ENCODE data around the gene FETUB.
"Not testable (repeated sequence)": the region's sequence is repeated elsewhere in the genome, so short reads cannot be mapped to it uniquely, and the experiment has no call there.

Gene FETUB

DNA sequence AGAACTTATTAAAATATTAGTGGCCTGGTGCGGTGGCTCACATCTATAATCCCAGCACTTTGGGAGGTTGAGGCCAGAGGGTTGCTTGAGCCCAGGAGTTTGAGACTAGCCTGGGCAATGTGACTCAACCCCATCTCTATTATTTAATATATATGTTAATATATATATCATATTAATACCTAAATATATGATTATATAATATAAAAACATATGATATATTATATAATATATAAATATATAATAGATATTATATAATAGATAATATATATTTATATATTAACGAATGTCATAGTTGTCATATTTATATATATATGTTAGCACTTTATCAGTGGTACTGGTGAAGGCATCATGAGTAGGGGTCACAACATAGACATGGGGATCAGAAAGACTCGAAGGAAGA lies 30.9 kb downstream of the FETUB start:
- no peak for DNase-seq

DNA sequence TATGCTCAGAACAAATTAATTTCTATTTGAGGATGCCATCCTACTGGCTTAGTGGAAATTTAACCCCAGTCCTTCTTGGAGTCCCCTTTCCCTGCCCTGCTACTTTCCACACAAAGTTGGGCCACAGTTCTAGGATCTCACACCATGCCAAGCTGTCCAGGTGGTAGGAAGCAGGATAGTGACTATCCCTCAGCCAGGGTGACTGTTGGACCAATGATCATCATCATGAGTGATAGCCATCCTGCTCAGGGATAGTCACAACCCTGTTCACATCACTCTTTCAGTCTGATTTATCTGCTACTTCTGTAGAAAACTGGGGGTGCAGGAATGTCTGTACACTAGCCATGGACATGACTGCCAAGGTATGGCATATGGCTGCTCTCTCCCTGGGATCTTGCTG lies 38.4 kb downstream of the FETUB start:
- no peak for DNase-seq

DNA sequence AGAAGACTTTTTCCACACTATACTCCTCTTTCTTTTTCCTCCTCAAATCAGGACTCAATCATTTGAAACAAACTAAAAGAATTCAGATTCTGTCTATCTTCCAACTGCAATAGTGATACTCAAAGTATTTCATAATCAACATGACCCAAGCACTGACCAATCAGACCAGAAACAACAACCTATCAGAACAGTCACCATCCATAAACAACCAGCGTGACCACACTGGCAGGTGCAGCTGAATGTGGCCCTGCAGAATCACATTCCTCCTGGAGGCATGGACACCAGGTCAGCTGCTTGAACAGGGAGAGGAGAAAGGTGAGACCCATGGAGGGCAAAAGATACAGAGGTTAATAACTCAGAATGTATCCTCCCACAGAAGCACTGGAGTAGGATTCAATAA lies 39.0 kb downstream of the FETUB start:
- no peak for DNase-seq

DNA sequence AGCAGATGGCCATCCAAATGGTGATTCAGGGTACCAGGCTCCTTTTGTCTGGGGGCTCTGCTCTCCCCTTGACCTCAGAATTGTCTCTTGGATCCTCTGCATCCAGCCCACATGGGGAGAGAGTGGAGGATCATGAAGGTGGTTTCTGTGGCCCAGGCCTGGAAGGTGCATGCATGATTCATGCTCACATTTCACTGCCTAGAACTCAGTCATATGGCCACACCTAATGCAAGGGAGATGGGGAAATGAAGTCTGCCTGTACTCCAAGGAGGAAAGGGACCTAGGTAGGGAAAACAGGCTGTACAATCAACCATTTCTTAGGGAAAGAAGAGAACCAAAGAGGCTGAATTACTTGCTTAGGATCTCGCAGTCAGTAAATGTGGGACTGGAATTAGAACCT lies 40.7 kb downstream of the FETUB start:
- no peak for DNase-seq

DNA sequence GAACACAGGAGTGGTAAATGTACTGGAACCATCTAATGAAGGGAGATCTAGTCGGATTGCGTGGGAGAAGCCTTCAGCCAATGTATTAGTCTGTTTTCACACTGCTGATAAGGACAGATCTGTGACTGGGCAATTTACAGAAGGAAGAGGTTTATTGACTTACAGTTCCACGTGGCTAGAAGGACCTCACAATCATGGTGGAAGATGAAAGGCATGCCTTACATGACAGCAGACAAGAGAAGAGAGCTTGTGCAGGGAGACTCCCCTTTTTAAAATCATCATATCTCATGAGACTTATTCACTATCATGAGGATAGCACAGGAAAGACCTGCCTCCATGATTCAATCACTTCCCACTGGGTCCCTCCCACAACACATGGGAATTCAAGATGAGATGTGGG lies 42.6 kb downstream of the FETUB start:
- no peak for DNase-seq

DNA sequence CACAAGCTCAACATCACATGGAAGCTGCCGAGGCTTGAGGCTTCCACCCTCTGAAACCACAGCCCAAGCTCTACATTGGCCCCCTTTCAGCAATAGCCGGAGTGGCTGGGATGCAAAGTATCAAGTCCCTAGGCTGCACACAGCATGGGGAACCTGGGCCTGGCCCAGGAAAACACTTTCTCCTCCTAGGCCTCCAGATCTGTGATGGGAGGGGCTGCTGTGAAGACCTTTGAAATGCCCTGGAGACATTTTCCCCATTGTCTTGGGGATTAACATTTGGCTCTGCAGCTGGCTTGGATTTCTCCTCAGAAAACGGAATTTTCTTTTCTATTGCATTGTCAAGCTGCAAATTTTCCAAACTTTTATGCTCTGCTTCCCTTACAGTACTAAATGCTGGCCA lies 43.8 kb downstream of the FETUB start:
- DNase-seq, result no peak

DNA sequence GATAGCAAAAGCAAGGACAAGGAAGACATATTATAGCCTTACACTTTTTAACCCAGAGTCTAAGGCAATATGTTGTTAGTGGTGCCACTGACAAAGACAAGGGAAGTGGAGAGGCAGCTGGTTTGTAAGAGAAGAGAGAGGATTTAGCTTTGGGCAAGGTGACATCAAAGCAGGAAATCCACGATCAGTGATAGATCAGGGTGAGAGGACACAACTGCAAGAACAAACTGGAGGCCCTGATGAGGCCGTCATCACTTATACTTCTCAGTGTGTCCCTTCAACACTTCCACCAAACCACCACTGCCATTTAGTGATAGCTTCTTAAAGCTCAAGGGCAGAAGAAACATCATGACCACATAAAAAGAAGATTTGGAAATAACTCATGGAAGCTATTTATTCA lies 46.3 kb downstream of the FETUB start:
- DNase-seq, result not testable (repeated sequence)

DNA sequence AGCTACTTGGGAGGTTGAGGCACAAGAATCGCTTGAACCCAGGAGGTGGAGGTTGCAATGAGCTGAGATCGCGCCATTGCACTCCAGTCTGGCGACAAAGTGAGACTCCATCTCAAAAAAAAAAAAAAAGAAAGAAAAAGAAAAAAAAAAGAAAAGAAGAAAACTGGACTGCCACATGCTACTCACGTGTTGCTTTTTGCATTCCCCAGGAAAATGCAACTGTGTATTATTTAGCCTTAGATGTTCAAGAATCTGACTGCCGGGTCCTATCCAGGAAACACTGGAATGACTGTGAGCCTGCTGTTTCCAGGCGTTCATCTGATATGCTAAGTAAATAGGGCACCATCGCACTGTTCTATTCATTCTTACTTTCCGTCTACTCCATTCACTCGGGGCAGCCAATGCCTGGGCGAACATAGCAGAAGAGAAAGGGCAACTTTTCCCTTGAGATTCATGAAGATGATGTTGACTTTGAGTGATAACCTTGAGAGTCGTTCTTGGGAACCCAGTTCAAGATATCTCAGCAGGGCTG lies 47.0 kb downstream of the FETUB start:
- DNase-seq, result no peak

DNA sequence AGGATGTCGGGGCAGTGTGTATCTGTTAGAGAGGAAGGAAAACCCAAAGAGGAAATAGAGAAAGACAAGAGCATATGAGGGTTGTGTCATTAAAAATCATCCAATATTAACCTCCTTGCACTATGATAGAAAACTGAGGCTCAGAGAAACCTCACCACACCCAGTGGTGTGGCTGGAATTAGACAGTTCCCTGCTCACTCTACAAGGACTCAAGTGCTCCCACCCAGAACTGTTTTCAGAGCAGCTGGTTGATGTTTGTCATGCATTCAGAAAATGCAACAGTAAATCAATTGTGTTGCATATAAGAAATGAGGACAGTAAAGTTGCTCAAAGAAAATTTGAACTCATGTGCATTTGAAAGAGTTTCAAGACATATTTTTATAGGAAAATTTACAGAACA lies 50.1 kb downstream of the FETUB start:
- not testable (repeated sequence) for DNase-seq

DNA sequence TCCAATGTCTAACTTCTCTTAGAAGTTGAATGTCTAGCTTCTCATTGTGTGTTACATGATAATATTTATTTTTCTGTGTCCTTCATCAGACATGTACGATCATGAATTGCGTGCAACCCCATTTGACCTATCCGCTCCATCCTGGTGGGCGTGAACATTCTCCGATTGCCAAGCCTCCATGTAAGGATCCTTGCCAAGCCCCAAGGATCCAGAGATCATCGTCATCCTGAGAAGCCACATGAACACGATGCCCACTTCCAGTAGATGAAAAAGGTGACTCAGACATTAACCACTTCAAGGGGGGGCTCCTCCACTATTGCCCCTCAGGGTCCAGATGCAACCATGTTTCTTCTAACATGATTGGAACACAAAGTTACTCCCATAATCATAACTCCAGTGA lies 51.5 kb downstream of the FETUB start:
- no peak for DNase-seq

DNA sequence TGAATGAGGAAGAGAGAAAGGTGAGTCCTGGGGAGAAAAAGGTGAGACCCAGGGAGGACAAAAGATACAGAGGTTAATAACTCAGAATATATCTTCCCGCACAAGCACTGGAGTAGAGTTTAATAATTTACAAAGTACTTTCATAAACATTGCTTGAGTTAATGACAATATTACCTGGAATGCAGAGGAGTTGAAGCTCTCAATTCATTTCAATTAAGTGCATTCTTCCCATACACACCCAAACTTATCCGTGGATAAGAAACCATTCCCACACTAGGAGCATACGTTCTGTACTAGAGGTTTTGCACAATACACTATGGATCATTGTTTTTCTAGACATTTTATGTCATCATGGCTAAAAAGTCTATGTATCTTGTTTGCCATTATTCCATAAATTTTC lies 53.6 kb downstream of the FETUB start:
- no peak for DNase-seq

DNA sequence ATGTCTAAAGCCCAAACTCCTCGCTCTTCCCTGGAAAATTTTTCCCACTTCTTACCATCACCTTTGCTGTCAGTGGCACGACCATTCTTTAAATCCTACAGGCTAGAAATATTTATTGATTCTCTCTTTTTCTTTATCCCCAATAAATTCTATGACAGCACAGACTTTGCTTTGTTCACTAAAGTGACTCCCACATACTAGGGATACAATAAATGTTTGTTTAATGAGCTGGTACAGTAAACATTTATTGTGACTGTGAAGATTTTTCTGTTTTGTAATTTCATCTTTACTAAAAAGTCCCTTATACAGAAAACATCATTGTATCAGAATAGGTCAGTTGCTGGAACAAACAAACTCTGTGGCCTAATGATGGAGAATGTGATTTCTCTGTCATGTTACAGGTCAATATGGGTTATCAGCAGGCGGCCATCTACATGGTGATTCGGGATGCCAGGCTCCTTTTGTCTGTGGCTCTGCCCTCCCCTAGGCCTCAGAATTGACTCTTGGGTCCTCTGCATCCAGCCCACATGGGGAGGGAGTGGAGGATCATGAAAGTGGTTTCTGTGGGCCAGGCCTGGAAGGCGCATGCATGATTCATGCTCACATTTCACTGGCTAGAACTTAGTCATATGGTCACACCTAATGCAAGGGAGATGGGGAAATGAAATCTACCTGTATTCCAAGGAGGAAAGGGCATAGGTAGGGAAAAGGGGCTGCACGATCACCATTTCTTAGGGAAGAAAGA lies 54.3 kb downstream of the FETUB start:
- no peak for DNase-seq

DNA sequence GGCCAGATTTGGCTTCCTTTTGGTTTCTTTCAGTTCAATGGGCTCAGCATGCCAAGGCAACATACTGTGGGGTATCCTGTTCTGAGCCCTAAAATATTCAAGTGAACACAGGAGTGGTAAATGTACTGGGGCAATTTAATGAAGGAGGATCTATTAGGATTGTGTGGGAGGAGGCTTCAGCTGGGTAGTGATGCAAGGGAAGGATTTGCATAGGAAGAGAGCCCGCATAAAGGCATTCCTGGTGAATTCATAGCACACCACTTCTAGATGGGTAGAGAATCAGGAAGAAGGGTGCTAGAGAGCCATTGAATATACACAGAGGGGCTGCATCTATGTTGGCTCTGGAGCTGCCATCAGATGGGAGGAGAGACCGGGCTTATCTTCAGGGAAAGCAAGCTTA lies 56.3 kb downstream of the FETUB start:
- no peak for DNase-seq

- DNase-seq, result no peak
Observed at GRCh38 chr3:186697510-186697909, 57.3 kb downstream of the FETUB start.

GRCh38 chr3:186700267-186700666 lies 60.1 kb downstream of the FETUB start:
- DNase-seq, result no peak

DNA sequence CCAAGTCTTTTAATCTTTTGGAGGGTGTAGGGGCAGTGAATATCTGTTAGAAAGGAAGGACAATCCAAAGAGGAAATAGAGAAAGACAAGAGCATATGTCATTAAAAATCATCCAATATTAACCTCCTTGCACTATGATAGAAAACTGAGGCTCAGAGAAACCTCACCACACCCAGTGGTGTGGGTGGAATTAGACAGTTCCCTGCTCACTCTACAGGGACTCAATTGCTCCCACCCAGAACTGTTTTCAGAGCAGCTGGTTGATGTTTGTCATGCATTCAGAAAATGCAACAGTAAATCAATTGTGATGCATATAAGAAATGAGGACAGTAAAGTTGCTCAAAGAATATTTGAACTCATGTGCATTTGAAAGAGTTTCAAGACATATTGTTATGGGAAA lies 62.3 kb downstream of the FETUB start:
- not testable (repeated sequence) for DNase-seq

All from right kidney (tissue), 1 donor.